Measurements from ENCODE around the gene GCHFR.

The GCHFR gene

GRCh38 chr15:40766906-40767837 is 3.3 kb downstream of the GCHFR start:
- Histone ChIP-seq H3K4me3 (ENCODE audit: severe bottlenecking) (no peak overlapping the region), H3K36me3 (ENCODE audit: low read depth) (0 out of 2 replicates have a peak, but pooled peaks cover 7% of the 10 kb centered on the region), H3K27ac (ENCODE audit: poor library complexity, severe bottlenecking) (peak overlapping the region; percentile 92), H3K4me1 (ENCODE audit: insufficient read depth, poor library complexity, severe bottlenecking) (peaks cover 58% of the 10 kb centered on the region), H3K27me3 (ENCODE audit: insufficient read depth, poor library complexity, severe bottlenecking) (no peaks in the 10 kb centered on the region), H3K9me3 (ENCODE audit: severe bottlenecking) (no peaks in the 10 kb centered on the region)
- TF ChIP-seq CTCF (IDR thresholded peaks at IDR 0.05; ENCODE audit: poor library complexity, severe bottlenecking): no peak
- DNase-seq (ENCODE audit: low spot score): peak; percentile 90
- peak; percentile 28 for ATAC-seq (ENCODE audit: low read depth)

GRCh38 chr15:40767838-40768500 is 4.1 kb downstream of the GCHFR start:
- Histone ChIP-seq H3K4me3 (ENCODE audit: severe bottlenecking) (no peak overlapping the region), H3K9me3 (ENCODE audit: severe bottlenecking) (no peaks in the 10 kb centered on the region), H3K27ac (ENCODE audit: poor library complexity, severe bottlenecking) (peak overlapping the region; percentile 92), H3K36me3 (ENCODE audit: low read depth) (0 out of 2 replicates have a peak, but pooled peaks cover 8% of the 10 kb centered on the region), H3K4me1 (ENCODE audit: insufficient read depth, poor library complexity, severe bottlenecking) (peaks cover 54% of the 10 kb centered on the region), H3K27me3 (ENCODE audit: insufficient read depth, poor library complexity, severe bottlenecking) (no peaks in the 10 kb centered on the region)
- no peak for TF ChIP-seq CTCF (IDR thresholded peaks at IDR 0.05; ENCODE audit: poor library complexity, severe bottlenecking)
- ATAC-seq (ENCODE audit: low read depth) (no peak), DNase-seq (ENCODE audit: low spot score) (no peak)

GRCh38 chr15:40768521-40769273 is 4.8 kb downstream of the GCHFR start:
- Histone ChIP-seq H3K4me1 (ENCODE audit: insufficient read depth, poor library complexity, severe bottlenecking) (peaks cover 48% of the 10 kb centered on the region), H3K27ac (ENCODE audit: poor library complexity, severe bottlenecking) (peak overlapping the region; percentile 92), H3K4me3 (ENCODE audit: severe bottlenecking) (no peak overlapping the region), H3K36me3 (ENCODE audit: low read depth) (peaks cover 10% of the 10 kb centered on the region), H3K27me3 (ENCODE audit: insufficient read depth, poor library complexity, severe bottlenecking) (no peaks in the 10 kb centered on the region), H3K9me3 (ENCODE audit: severe bottlenecking) (no peaks in the 10 kb centered on the region)
- DNase-seq (ENCODE audit: low spot score) (no peak), ATAC-seq (ENCODE audit: low read depth) (peak; percentile 1; the same call in 2 of the 3 replicates)
- no peak for TF ChIP-seq CTCF (IDR thresholded peaks at IDR 0.05; ENCODE audit: poor library complexity, severe bottlenecking)

- H3K4me1 ChIP-seq (ENCODE audit: insufficient read depth, poor library complexity, severe bottlenecking): peaks cover 47% of the 10 kb centered on the region
- no peaks in the 10 kb centered on the region for H3K9me3 ChIP-seq (ENCODE audit: severe bottlenecking)
- TF ChIP-seq CTCF (IDR thresholded peaks at IDR 0.05; ENCODE audit: poor library complexity, severe bottlenecking): peak; percentile 16
- H3K36me3 ChIP-seq (ENCODE audit: low read depth): peaks cover 18% of the 10 kb centered on the region
- H3K27me3 ChIP-seq (ENCODE audit: insufficient read depth, poor library complexity, severe bottlenecking): no peaks in the 10 kb centered on the region
- peak; percentile 76 for ATAC-seq (ENCODE audit: low read depth)
- no peak within 1 kb of the TSS for H3K4me3 ChIP-seq (ENCODE audit: severe bottlenecking)
- H3K27ac ChIP-seq (ENCODE audit: poor library complexity, severe bottlenecking): peak within 1 kb of the TSS; percentile 92
- peak; percentile 99 for DNase-seq (ENCODE audit: low spot score)
Observed at GRCh38 chr15:40769274-40770146, 5.6 kb downstream of the GCHFR start, which contains the start of gene C15orf62. TSS of gene C15orf62 (plus strand) at chr15:40769980. CDS start at chr15:40770496, 516 bp downstream.

Measured in RWPE2 (cell line).